Measurements from ENCODE around the gene SLC6A14.

SLC6A14 gene

GRCh38 chrX:116436358-116436816, at the start of gene SLC6A14:
Gene SLC6A14, plus strand, starts transcription at chrX:116436606. Its CDS starts 104 bp downstream, at chrX:116436710.
- DNase-seq (ENCODE audit: low spot score) = no peak

GRCh38 chrX:116395752-116396151, 40.7 kb upstream of the SLC6A14 start:
- no peak for DNase-seq (ENCODE audit: low spot score)

- DNase-seq (ENCODE audit: low spot score) = no peak
Measured at GRCh38 chrX:116399681-116400080, 36.7 kb upstream of the SLC6A14 start.

- no peak for DNase-seq (ENCODE audit: low spot score)
Measured at GRCh38 chrX:116409219-116409618, 27.2 kb upstream of the SLC6A14 start.

- DNase-seq (ENCODE audit: low spot score) = no peak
Measured at GRCh38 chrX:116413273-116413672, 23.1 kb upstream of the SLC6A14 start.

GRCh38 chrX:116417214-116417613, 19.2 kb upstream of the SLC6A14 start:
- no peak for DNase-seq (ENCODE audit: low spot score)

- no peak for DNase-seq (ENCODE audit: low spot score)
Measured at GRCh38 chrX:116417968-116418367, 18.4 kb upstream of the SLC6A14 start.

- DNase-seq (ENCODE audit: low spot score) = no peak
Measured at GRCh38 chrX:116427978-116428377, 8.4 kb upstream of the SLC6A14 start.

- no peak for DNase-seq (ENCODE audit: low spot score)
Measured at GRCh38 chrX:116435597-116435996, 809 bp upstream of the SLC6A14 start.

- DNase-seq (ENCODE audit: low spot score) = no peak
Measured at GRCh38 chrX:116449156-116449555, 12.8 kb downstream of the SLC6A14 start.

GRCh38 chrX:116462822-116463221, 26.4 kb downstream of the SLC6A14 start, which contains the start of gene CT83:
Gene CT83, minus strand, starts transcription at chrX:116462976. Its CDS starts 120 bp downstream, at chrX:116462856.
- no peak for DNase-seq (ENCODE audit: low spot score)

GRCh38 chrX:116480059-116480458, 43.7 kb downstream of the SLC6A14 start:
- DNase-seq (ENCODE audit: low spot score) = no peak

GRCh38 chrX:116490104-116490503, 53.7 kb downstream of the SLC6A14 start:
- DNase-seq (ENCODE audit: low spot score) = no peak

- DNase-seq (ENCODE audit: low spot score) = no peak
Measured at GRCh38 chrX:116493271-116493670, 56.9 kb downstream of the SLC6A14 start.

- peak; percentile 3 for DNase-seq (ENCODE audit: low spot score)
Measured at GRCh38 chrX:116499780-116500179, 63.4 kb downstream of the SLC6A14 start.

All from AG08396 (cell line).